ENCODE measurements around the gene GATAD2A.

DNA sequence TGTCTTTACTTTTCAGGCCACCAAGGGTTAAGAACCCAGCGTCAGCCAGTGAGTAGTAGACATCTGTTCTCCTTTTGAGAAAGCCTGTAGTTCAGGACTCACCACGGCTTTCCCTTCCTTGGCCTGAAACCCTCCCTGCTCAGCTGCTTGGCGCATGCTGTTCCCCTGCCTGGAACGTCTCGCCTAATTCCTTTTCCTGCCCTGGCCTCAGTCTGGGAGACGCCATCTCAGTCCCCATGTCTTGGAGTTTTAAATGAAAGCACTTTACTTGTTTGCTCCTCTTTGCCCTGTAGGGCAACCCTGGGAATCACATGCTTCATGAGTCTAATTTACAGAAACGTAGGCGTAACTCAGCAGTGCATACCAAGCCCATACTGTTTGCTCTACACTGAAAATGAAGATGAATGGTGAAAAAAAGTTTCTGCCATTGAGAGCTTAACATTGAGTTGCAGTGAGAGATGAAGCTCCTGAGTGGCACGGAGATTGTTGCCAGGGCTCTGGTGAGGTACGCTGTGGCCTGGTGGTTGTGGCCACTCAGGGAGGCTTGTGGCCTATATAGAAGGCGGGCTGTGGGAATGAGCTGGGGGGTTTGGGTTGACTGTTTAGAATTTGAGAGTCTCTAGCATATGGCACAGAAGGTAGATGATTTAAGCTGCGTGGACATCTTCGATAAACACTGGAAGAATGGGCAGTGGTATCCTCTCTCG lies 52.8 kb downstream of the GATAD2A start:
- TF ChIP-seq YY1 (IDR thresholded peaks at IDR 0.05; ENCODE audit: insufficient read depth, insufficient read length) (no peak), ZNF274 (IDR thresholded peaks at IDR 0.05; ENCODE audit: low read depth, low read length) (no peak)

Measured in NT2/D1 (cell line).